K562 (cell line): Measurements from ENCODE around the gene GRIK5. TPM values are rescaled to one million over a fixed set of nuclear protein-coding genes. Genes with fewer than 3 reads are reported as not detected.

Experiments used
- CXXC5 ChIP-seq: fragments of 250-450 bp; sonication (Bioruptor Pico); IDR thresholded peaks from 2 replicates; pipeline ENCODE4 v1.8.0; 2022; ENCODE audit warnings: inconsistent platforms, mild to moderate bottlenecking, moderate library complexity
- E2F1 ChIP-seq: sonication (generic); formaldehyde crosslinking; IDR thresholded peaks from 2 replicates; pipeline ENCODE4 v1.8.1; 2023; ENCODE audit warnings: mild to moderate bottlenecking, missing genetic modification reagents, moderate library complexity
- GTF2E2 ChIP-seq: fragments of 200-800 bp; sonication (Bioruptor generic); IDR thresholded peaks from 2 replicates; pipeline ENCODE4 v1.6.1; 2016; ENCODE audit warnings: missing genetic modification characterization, missing compliant biosample characterization
- MAZ ChIP-seq, 2 experiments: fragments of 450-650 bp in 1 of 2; sonication (generic) in 1 of 2; formaldehyde crosslinking; IDR thresholded peaks in 1 of 2; conservative IDR thresholded peaks in 1 of 2; 2 replicates each; pipeline versions ENCODE4 v1.4.0 to v1.5.0; 2020; ENCODE audit warnings: mild to moderate bottlenecking in 1 of 2, missing genetic modification reagents in 1 of 2
- MNT ChIP-seq, 2 experiments: fragments of 450-650 bp; conservative IDR thresholded peaks; 2 replicates each; pipeline ENCODE4 v1.6.1; 2017; ENCODE audit warnings: mild to moderate bottlenecking in 2 of 2, moderate library complexity in 2 of 2
- RBM14 ChIP-seq: fragments of 200-400 bp; formaldehyde crosslinking; IDR thresholded peaks from 2 replicates; pipeline ENCODE4 v1.6.1; 2018; ENCODE audit warnings: low read depth, mild to moderate bottlenecking, low read length, moderate library complexity, borderline replicate concordance; ENCODE audit not compliant: insufficient read depth
- RERE ChIP-seq: sonication (generic); formaldehyde crosslinking; IDR thresholded peaks from 2 replicates; pipeline ENCODE4 v1.8.0; 2023; ENCODE audit warnings: missing genetic modification reagents, mild to moderate bottlenecking, borderline replicate concordance
- SP2 ChIP-seq: IDR thresholded peaks from 2 replicates; pipeline ENCODE4 v1.6.1; 2011; ENCODE audit warnings: mild to moderate bottlenecking, low read depth, low read length, moderate library complexity; ENCODE audit not compliant: poor library complexity, severe bottlenecking; ENCODE audit errors: extremely low read depth
- TFAP4 ChIP-seq: sonication (generic); formaldehyde crosslinking; IDR thresholded peaks from 2 replicates; pipeline ENCODE4 v1.8.0; 2022; ENCODE audit warnings: missing genetic modification reagents, mild to moderate bottlenecking, moderate library complexity, borderline replicate concordance
- VEZF1 ChIP-seq: fragments of 200-800 bp; sonication (Bioruptor generic); IDR thresholded peaks from 2 replicates; pipeline ENCODE4 v1.6.1; 2017; ENCODE audit warnings: missing genetic modification characterization, missing compliant biosample characterization
- ZNF764 ChIP-seq: fragments of 250-450 bp; sonication (Bioruptor Pico); IDR thresholded peaks from 2 replicates; pipeline ENCODE4 v1.4.0; 2020; ENCODE audit warnings: low read depth, mild to moderate bottlenecking, moderate library complexity
- polyA plus RNA-seq, 8 experiments: library from polyadenylated mRNA; depleted of rRNA in 4 of 8; stranded (reverse) in 5 of 8; unstranded in 3 of 8; fragments of >200 nt; fragmentation: Nextera tagmentation in 2 of 8; fragmentation: Illumina TruSeq in 1 of 8; extraction: Ambion mirVana in 2 of 8; extraction: Trizol in 1 of 8; gene quantifications; 2 replicates each; pipeline versions ENCODE4 v1.2.1 to v1.2.3, GENCODE V29; 2011 to 2014; ENCODE audit warnings: inconsistent platforms in 1 of 8, missing spikeins in 1 of 8
- total RNA-seq, 7 experiments: library from RNA; depleted of rRNA in 6 of 7; stranded (reverse); fragments of >200 nt in 6 of 7; fragmentation: Illumina TruSeq in 2 of 7; extraction: Trizol in 2 of 7; gene quantifications; 2 replicates each; pipeline versions ENCODE4 v1.2.1 to v1.2.3, GENCODE V29; 2011 to 2021; ENCODE audit warnings: low replicate concordance in 1 of 7

The GRIK5 gene
- total and polyA plus RNA-seq, 9 of the 15 experiments (the other 6 are each of a cell fraction or from before 2014, with no cell fraction given) = 0.04 to 0.55 (median 0.27) TPM; not detected in 2

- TF ChIP-seq E2F1 (CRISPR knock-in tag) (no peak), MNT (conservative IDR thresholded peaks at IDR 0.05) (no peak), VEZF1 (CRISPR knock-in tag) (peak; percentile 84), SP2 (peak; percentile 32), RBM14 (0 out of 2 replicates have a peak, but pooled peaks have one; percentile 44), ZNF764 (no peak), TFAP4 (CRISPR knock-in tag) (peak; percentile 25; the same call in 1 of the 2 replicates), RERE (no peak), MAZ (CRISPR knock-in tag; conservative IDR thresholded peaks at IDR 0.05 in 1 of 2, IDR thresholded peaks at IDR 0.05 in 1 of 2) (0 out of 4 replicates have a peak, but pooled peaks of 1 of the 2 experiments have one; percentile 29), GTF2E2 (tag) (no peak), CXXC5 (peak; percentile 38; the same call in 1 of the 2 replicates)
- TF ChIP-seq, all 486 proteins: peak for 18
Measured at GRCh38 chr19:41993612-41994483, 76.2 kb downstream of the GRIK5 start, which contains the start of gene ATP1A3 (continued).
